H1 (cell line): Measurements from ENCODE around the gene MEF2A. TPM values are rescaled to one million over a fixed set of nuclear protein-coding genes. Genes with fewer than 3 reads are reported as not detected.

Source experiments
- CTCF ChIA-PET: fragments of 300-600 bp; sonication (Branson Sonifier 250); formaldehyde crosslinking; loops from one replicate; lab custom pipeline; 2021; ENCODE audit not compliant: partially characterized antibody; lab: Charles Lee
- POLR2A ChIA-PET: fragments of 300-600 bp; sonication (Branson Sonifier 250); formaldehyde crosslinking; loops from one replicate; lab custom pipeline; 2021; ENCODE audit warnings: inconsistent platforms; ENCODE audit not compliant: partially characterized antibody; lab: Charles Lee
- DNase-seq, 2 experiments: peaks; one replicate each; pipeline versions ENCODE4 v3.0.0 to v3.0.0-alpha.2; 2010 to 2022; ENCODE audit warnings: low spot score in 2 of 2, low read depth in 1 of 2, mixed read lengths in 1 of 2
- FAIRE-seq: peaks from 2 replicates; lab custom pipeline; 2011; peaks lifted over from hg19 to GRCh38; lab: Jason Lieb, UNC
- H2AFZ ChIP-seq: 2 replicates; pipeline ENCODE4 v1.8.1; 2012; ENCODE audit warnings: low read length, inconsistent platforms
- H2AK5ac ChIP-seq: 2 replicates; pipeline ENCODE4 v1.6.1; 2013; ENCODE audit warnings: low read depth, low read length
- H2BK120ac ChIP-seq: replicated peaks from 2 replicates; pipeline ENCODE3; 2013; ENCODE audit warnings: low read depth, low read length, inconsistent platforms
- H2BK12ac ChIP-seq: 2 replicates; pipeline ENCODE4 v1.6.1; 2013; ENCODE audit warnings: low read depth, low read length
- H2BK15ac ChIP-seq: 2 replicates; pipeline ENCODE4 v1.6.1; 2013; ENCODE audit warnings: low read length
- H2BK20ac ChIP-seq: 2 replicates; pipeline ENCODE4 v1.6.1; 2013; ENCODE audit warnings: low read length
- H2BK5ac ChIP-seq: 2 replicates; pipeline ENCODE4 v1.6.1; 2013; ENCODE audit warnings: low read depth, low read length
- H3K14ac ChIP-seq: 2 replicates; pipeline ENCODE4 v1.6.1; 2013; ENCODE audit warnings: inconsistent platforms; ENCODE audit not compliant: insufficient read length
- H3K18ac ChIP-seq: 2 replicates; pipeline ENCODE4 v1.6.1; 2013; ENCODE audit warnings: low read length; ENCODE audit errors: extremely low read depth
- H3K23ac ChIP-seq: 2 replicates; pipeline ENCODE4 v1.6.1; 2013; ENCODE audit warnings: inconsistent platforms; ENCODE audit not compliant: insufficient read length
- H3K23me2 ChIP-seq: 2 replicates; pipeline ENCODE4 v1.6.1; 2013; ENCODE audit warnings: low read depth, low read length
- H3K27ac ChIP-seq: 2 replicates; pipeline ENCODE4 v1.6.1; 2011; ENCODE audit warnings: low read depth, low read length, inconsistent platforms
- H3K27me3 ChIP-seq, 4 experiments: replicated peaks in 1 of 4; 1 replicate in 1 of 4; 2 replicates in 3 of 4; pipeline versions ENCODE4 v1.6.1 to v1.8.1; 2011 to 2013; ENCODE audit warnings: low read length in 3 of 4, mild to moderate bottlenecking in 3 of 4, inconsistent platforms in 2 of 4, mixed read lengths in 2 of 4, moderate library complexity in 1 of 4; ENCODE audit not compliant: control insufficient read depth in 3 of 4, insufficient read depth in 3 of 4; ENCODE audit errors: extremely low read depth in 1 of 4
- H3K36me3 ChIP-seq, 4 experiments: 2 replicates each; pipeline versions ENCODE4 v1.6.1 to v1.8.1; 2011 to 2013; ENCODE audit warnings: mild to moderate bottlenecking in 4 of 4, low read length in 3 of 4, moderate library complexity in 2 of 4, control low read depth in 1 of 4, inconsistent platforms in 1 of 4; ENCODE audit not compliant: insufficient read depth in 4 of 4, control insufficient read depth in 2 of 4
- H3K4ac ChIP-seq: replicated peaks from 2 replicates; pipeline ENCODE3; 2013; ENCODE audit warnings: low read length, low read depth, mixed read lengths, inconsistent platforms; ENCODE audit not compliant: insufficient read length
- H3K4me1 ChIP-seq, 4 experiments: replicated peaks in 1 of 4; 1 replicate in 1 of 4; 2 replicates in 3 of 4; pipeline versions ENCODE4 v1.6.1 to v1.8.1; 2011 to 2013; ENCODE audit warnings: low read length in 3 of 4, inconsistent platforms in 2 of 4, mixed read lengths in 1 of 4; ENCODE audit not compliant: insufficient read depth in 4 of 4, control insufficient read depth in 3 of 4
- H3K4me2 ChIP-seq, 2 experiments: 2 replicates each; pipeline versions ENCODE4 v1.6.1 to v1.8.1; 2011 to 2013; ENCODE audit warnings: low read depth in 2 of 2, low read length in 2 of 2, control low read depth in 1 of 2, inconsistent platforms in 1 of 2, mild to moderate bottlenecking in 1 of 2; ENCODE audit not compliant: insufficient read depth in 1 of 2
- H3K4me3 ChIP-seq, 4 experiments: fragments of 200-600, 300-600 bp in 1 of 4; sonication (generic), shearing (Covaris generic), sonication (Bioruptor Twin) in 1 of 4; 2 replicates each; pipeline versions ENCODE4 v1.5.1 to v1.8.1; 2011 to 2016; ENCODE audit warnings: low read length in 4 of 4, low read depth in 3 of 4, control low read depth in 2 of 4, inconsistent platforms in 2 of 4, mild to moderate bottlenecking in 2 of 4, mixed read lengths in 1 of 4, moderate library complexity in 1 of 4; ENCODE audit not compliant: insufficient read depth in 2 of 4; ENCODE audit errors: extremely low read depth in 1 of 4
- H3K56ac ChIP-seq: replicated peaks from 2 replicates; pipeline ENCODE3; 2013; ENCODE audit warnings: low read depth, mild to moderate bottlenecking, mixed read lengths, low read length, inconsistent platforms; ENCODE audit not compliant: insufficient read length
- H3K79me1 ChIP-seq: 2 replicates; pipeline ENCODE4 v1.6.1; 2013; ENCODE audit warnings: low read depth, low read length, control low read depth
- H3K79me2 ChIP-seq, 2 experiments: 2 replicates each; pipeline versions ENCODE4 v1.6.1 to v1.8.1; 2012 to 2013; ENCODE audit warnings: low read length in 2 of 2, mild to moderate bottlenecking in 2 of 2, inconsistent platforms in 1 of 2; ENCODE audit not compliant: insufficient read depth in 2 of 2, control insufficient read depth in 1 of 2
- H3K9ac ChIP-seq, 4 experiments: replicated peaks in 1 of 4; 1 replicate in 1 of 4; 2 replicates in 3 of 4; pipeline versions ENCODE4 v1.6.1 to v1.8.1; 2011 to 2013; ENCODE audit warnings: low read depth in 3 of 4, low read length in 3 of 4, control low read depth in 2 of 4, mild to moderate bottlenecking in 2 of 4, moderate library complexity in 2 of 4, inconsistent platforms in 1 of 4; ENCODE audit errors: extremely low read depth in 1 of 4
- H3K9me3 ChIP-seq, 2 experiments: 2 replicates each; pipeline versions ENCODE4 v1.6.1 to v1.8.1; 2012 to 2013; ENCODE audit warnings: mild to moderate bottlenecking in 2 of 2, moderate library complexity in 2 of 2, control low read depth in 1 of 2, inconsistent platforms in 1 of 2, low read depth in 1 of 2, low read length in 1 of 2, mixed read lengths in 1 of 2; ENCODE audit not compliant: insufficient read depth in 2 of 2
- H4K20me1 ChIP-seq, 2 experiments: replicated peaks in 1 of 2; 2 replicates each; pipeline versions ENCODE3 to v1.8.1; 2011 to 2013; ENCODE audit warnings: inconsistent platforms in 2 of 2, low read length in 2 of 2, mild to moderate bottlenecking in 1 of 2; ENCODE audit not compliant: insufficient read depth in 2 of 2, control insufficient read depth in 1 of 2
- H4K5ac ChIP-seq: 2 replicates; pipeline ENCODE4 v1.6.1; 2013; ENCODE audit warnings: low read length, low read depth, mixed read lengths, inconsistent platforms; ENCODE audit not compliant: insufficient read length
- H4K8ac ChIP-seq: 2 replicates; pipeline ENCODE4 v1.8.0; 2013; ENCODE audit warnings: mild to moderate bottlenecking, moderate library complexity, low read length, inconsistent platforms; ENCODE audit not compliant: insufficient read depth; ENCODE audit errors: extremely low read depth
- H4K91ac ChIP-seq: replicated peaks from 2 replicates; pipeline ENCODE3; 2013; ENCODE audit warnings: low read length, mixed read lengths, inconsistent platforms; ENCODE audit not compliant: insufficient read length
- BACH1 ChIP-seq: IDR thresholded peaks from 2 replicates; pipeline ENCODE4 v1.6.1; 2012; ENCODE audit warnings: low read length, improper control_type of control experiment
- CHD1 ChIP-seq: IDR thresholded peaks from 2 replicates; pipeline ENCODE4 v1.6.1; 2012; ENCODE audit warnings: low read depth, low read length, improper control_type of control experiment
- HDAC2 ChIP-seq, 2 experiments: fragments of 300-600 bp in 1 of 2; sonication (generic) in 1 of 2; IDR thresholded peaks; 2 replicates each; pipeline ENCODE4 v1.6.1; 2011 to 2012; ENCODE audit warnings: low read depth in 2 of 2, low read length in 2 of 2, mild to moderate bottlenecking in 2 of 2, moderate library complexity in 2 of 2, borderline replicate concordance in 1 of 2, inconsistent platforms in 1 of 2
- HDAC6 ChIP-seq: IDR thresholded peaks from one replicate; pipeline ENCODE4 v1.7.1; 2012; ENCODE audit warnings: low read depth, mild to moderate bottlenecking, inconsistent platforms, low read length, moderate library complexity
- NRF1 ChIP-seq: IDR thresholded peaks from 2 replicates; pipeline ENCODE4 v1.6.1; 2011; ENCODE audit warnings: mild to moderate bottlenecking, low read depth, low read length, improper control_type of control experiment
- PHF8 ChIP-seq: fragments of 200-600 bp; sonication (generic); conservative IDR thresholded peaks from 2 replicates; pipeline ENCODE4 v1.7.1; 2012; ENCODE audit warnings: low read depth, mild to moderate bottlenecking, inconsistent platforms, low read length, moderate library complexity
- SP1 ChIP-seq: IDR thresholded peaks from 2 replicates; pipeline ENCODE4 v1.6.1; 2011; ENCODE audit warnings: low read depth, low read length
- SP2 ChIP-seq: IDR thresholded peaks from 2 replicates; pipeline ENCODE4 v1.6.1; 2012; ENCODE audit warnings: mild to moderate bottlenecking, low read length, inconsistent platforms
- TAF1 ChIP-seq: IDR thresholded peaks from 2 replicates; pipeline ENCODE4 v1.6.1; 2011; ENCODE audit warnings: mild to moderate bottlenecking, low read depth, low read length
- TAF7 ChIP-seq: optimal IDR thresholded peaks from 2 replicates; pipeline ENCODE3; 2011; ENCODE audit warnings: low read depth, mild to moderate bottlenecking, inconsistent platforms, low read length, moderate library complexity, borderline replicate concordance
- TBP ChIP-seq: IDR thresholded peaks from 2 replicates; pipeline ENCODE4 v1.6.1; 2011; ENCODE audit warnings: low read depth, low read length, improper control_type of control experiment
- polyA plus RNA-seq, 7 experiments: library from polyadenylated mRNA; depleted of rRNA in 3 of 7; stranded (reverse) in 5 of 7; unstranded in 2 of 7; fragments of >200 nt in 5 of 7; fragments of 200-250 nt in 2 of 7; gene quantifications; 1 replicate in 5 of 7; 2 replicates in 1 of 7; 4 replicates in 1 of 7; pipeline versions ENCODE4 v1.2.1 to v1.2.3, GENCODE V29; 2011 to 2013; ENCODE audit warnings: missing spikeins in 2 of 7, mixed read lengths in 2 of 7
- total RNA-seq: library from RNA; stranded (reverse); fragmentation: NEBNext Ultra II Directional; extraction: Animal tissue kit (Norgen Biotek cat#: 25700); gene quantifications from 2 replicates; pipeline ENCODE4 v1.2.1, GENCODE V29; 2021

Gene MEF2A
- total and polyA plus RNA-seq, 2 of the 8 experiments (the other 6 are each of a cell fraction or from before 2014, with no cell fraction given), result 15.6 to 22.5 TPM

DNA sequence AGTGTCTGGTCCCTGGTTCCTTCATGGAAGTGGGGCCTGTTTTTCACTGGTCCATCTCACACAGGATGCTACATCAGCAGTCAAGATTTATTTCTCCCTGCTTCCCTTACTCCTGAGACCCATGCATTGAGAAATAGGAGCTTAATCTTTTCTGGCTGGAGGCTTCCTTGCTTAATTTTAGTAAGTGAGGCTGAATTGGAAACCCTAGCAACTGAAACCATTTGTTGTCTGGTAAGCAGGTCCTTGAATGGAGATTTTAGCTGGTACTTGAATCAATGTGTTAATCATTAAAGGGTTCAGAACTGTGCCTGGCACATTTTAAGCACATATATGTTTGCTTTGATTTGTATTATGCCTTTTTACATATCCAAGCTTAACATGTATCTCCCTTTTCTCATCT, 20.2 kb upstream of the MEF2A start:
- no peak for FAIRE-seq
- CTCF ChIA-PET, result interaction anchor here (1.3 kb wide), 1 partner anchor 273 kb away, joined by 3 read pairs; no protein-coding TSS in a partner anchor
- POLR2A ChIA-PET, result no interaction called here
- H2BK120ac ChIP-seq, result no peak overlapping the region
- H4K91ac ChIP-seq, result no peak overlapping the region
- H4K20me1 ChIP-seq, result no peaks in the 10 kb centered on the region
- no peak overlapping the region for H3K9ac ChIP-seq
- no peak overlapping the region for H3K4me3 ChIP-seq
- H3K23ac ChIP-seq, result no peak overlapping the region
- no peaks in the 10 kb centered on the region for H3K9me3 ChIP-seq
- H3K27me3 ChIP-seq, result no peaks in the 10 kb centered on the region
- H3K18ac ChIP-seq, result no peak overlapping the region
- no peak overlapping the region for H2BK12ac ChIP-seq
- H3K4me1 ChIP-seq, result no peaks in the 10 kb centered on the region
- DNase-seq, result no peak
- H3K14ac ChIP-seq, result no peak overlapping the region
- H3K56ac ChIP-seq, result no peak overlapping the region
- H3K27ac ChIP-seq, result no peak overlapping the region
- H3K4me2 ChIP-seq, result no peak overlapping the region
- no peak overlapping the region for H2BK20ac ChIP-seq
- no peaks in the 10 kb centered on the region for H3K79me2 ChIP-seq
- no peak overlapping the region for H2AK5ac ChIP-seq
- H2BK15ac ChIP-seq, result no peak overlapping the region
- no peak overlapping the region for H2AFZ ChIP-seq
- no peak overlapping the region for H4K5ac ChIP-seq
- H3K36me3 ChIP-seq, result no peaks in the 10 kb centered on the region
- no peak overlapping the region for H3K4ac ChIP-seq
- H2BK5ac ChIP-seq, result no peak overlapping the region
- H4K8ac ChIP-seq, result no peak overlapping the region
- no peaks in the 10 kb centered on the region for H3K23me2 ChIP-seq
- TF ChIP-seq PHF8 (no peak), HDAC2 (IDR thresholded peaks at IDR 0.05; ENCODE audit: borderline replicate concordance in 1 of 2, low read depth in 2 of 2, low read length in 2 of 2) (no peak), TAF1 (no peak), HDAC6 (no peak), TBP (no peak), BACH1 (no peak), TAF7 (no peak), CHD1 (no peak), NRF1 (no peak), SP1 (no peak), SP2 (no peak)
- TF ChIP-seq, all 59 proteins: peak for 0
- no peaks in the 10 kb centered on the region; the same call in 1 of the 2 replicates for H3K79me1 ChIP-seq
